Ovary (tissue), 1 donor: ENCODE results near the gene TNS1.

Experiments used
- EP300 ChIP-seq: sonication (generic); formaldehyde crosslinking; IDR thresholded peaks from one replicate; pipeline ENCODE4 v1.6.1; 2017; ENCODE audit warnings: antibody characterized with exemption
- POLR2A ChIP-seq: fragments of 450-650 bp; IDR thresholded peaks from one replicate; pipeline ENCODE4 v1.6.1; 2017; ENCODE audit warnings: antibody characterized with exemption, mild to moderate bottlenecking, moderate library complexity

DNA sequence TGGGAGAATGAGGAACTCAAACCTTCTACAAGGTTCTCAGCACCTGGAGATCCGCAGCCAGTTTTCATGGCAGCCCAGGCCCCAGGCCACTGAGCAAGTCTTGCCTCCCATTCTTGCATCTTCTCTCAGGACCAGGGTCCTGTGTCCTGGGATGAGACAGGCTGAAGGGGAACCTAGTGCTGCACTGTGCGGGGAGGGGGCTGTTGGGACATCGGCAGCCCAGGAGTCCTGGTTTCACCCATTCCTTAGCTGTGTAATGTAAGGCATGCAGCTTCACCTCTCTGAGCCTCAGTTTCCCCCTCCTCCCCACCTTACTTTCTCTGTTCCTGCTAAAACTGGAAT, 43.9 kb downstream of the TNS1 start:
- TF ChIP-seq POLR2A, result no peak
- no peak for TF ChIP-seq EP300
